Measurements from ENCODE around the gene GPR82. TPM values are rescaled to one million over a fixed set of nuclear protein-coding genes. Genes with fewer than 3 reads are reported as not detected.

The GPR82 gene
- total and polyA plus RNA-seq, 10 of the 15 experiments (the other 5 are each of a cell fraction or from before 2014, with no cell fraction given): 0.23 to 1.7 (median 0.56) TPM

GRCh38 chrX:41739871-41740270, 15.9 kb downstream of the GPR82 start (continued):
- no peak for TF ChIP-seq BCLAF1 (IDR thresholded peaks at IDR 0.05)
- no peak for TF ChIP-seq NR2C1 (IDR thresholded peaks at IDR 0.05)
- TF ChIP-seq NBN (IDR thresholded peaks at IDR 0.05): no peak

- H3K79me2 ChIP-seq (ENCODE audit: control insufficient read depth, insufficient read depth, low read length): no peaks in the 10 kb centered on the region
- no peaks in the 10 kb centered on the region for H3K9me3 ChIP-seq (replicated peaks; ENCODE audit: control insufficient read depth, insufficient read depth, low read length)
- intact Hi-C loops (cut with micrococcal nuclease; ENCODE audit: unreplicated experiment): no loop called here
- ChIA-PET SMC1A (ENCODE audit: uncharacterized antibody, unreplicated experiment) (interaction anchor here (1.5 kb wide), 1 partner anchor 8 kb away, joined by 3 read pairs; no protein-coding TSS in a partner anchor), POLR2A (no interaction called here), CTCF (interaction anchor here (0.7 to 0.9 kb wide), 2 partner anchors 31 to 466 kb away, joined by 3 read pairs; no protein-coding TSS in a partner anchor), RAD21 (ENCODE audit: unreplicated experiment) (interaction anchor here (0.9 kb wide), 1 partner anchor 9 kb away, joined by 3 read pairs; no protein-coding TSS in a partner anchor)
- WGBS (ENCODE audit: insufficient coverage, insufficient replicate concordance, low lambda C conversion rate, missing lambda C conversion rate): 19% methylated on average over 3 of the region's 3 CpGs
- no peaks in the 10 kb centered on the region for H3K27me3 ChIP-seq (replicated peaks in 1 of 2; ENCODE audit: control insufficient read depth in 2 of 2, insufficient read depth in 2 of 2, low read length in 1 of 2)
- in situ Hi-C loops (cut with MboI): loop anchor here (10.0 kb wide), 1 partner anchor 476 kb away; no protein-coding TSS in a partner anchor
- H3K27ac ChIP-seq (ENCODE audit: control insufficient read depth, insufficient read depth): no peak overlapping the region
- no peak for TF ChIP-seq NR2C1 (IDR thresholded peaks at IDR 0.05)
- no peak for TF ChIP-seq GABPA (IDR thresholded peaks at IDR 0.05; ENCODE audit: low read depth)
- no peak for TF ChIP-seq EGR1 (IDR thresholded peaks at IDR 0.05; ENCODE audit: borderline replicate concordance in 1 of 2, low read depth in 2 of 2, low read length in 2 of 2)
- TF ChIP-seq IKZF1 (conservative IDR thresholded peaks at IDR 0.05): no peak
- no peak for TF ChIP-seq MYB (IDR thresholded peaks at IDR 0.05; ENCODE audit: borderline replicate concordance, low read depth, low read length)
- TF ChIP-seq HDAC6 (IDR thresholded peaks at IDR 0.05; ENCODE audit: unreplicated experiment): no peak
- TF ChIP-seq CEBPZ (IDR thresholded peaks at IDR 0.05; ENCODE audit: low read depth, low read length): no peak
- no peak for TF ChIP-seq POLR2AphosphoS2 (IDR thresholded peaks at IDR 0.05; ENCODE audit: low read depth, low read length)
- TF ChIP-seq CREB1 (IDR thresholded peaks at IDR 0.05; ENCODE audit: low read depth): no peak
- no peak for TF ChIP-seq NR2C2 (IDR thresholded peaks at IDR 0.05; ENCODE audit: borderline replicate concordance, control insufficient read depth, insufficient read length, low read depth)
- no peak for TF ChIP-seq TCF3 (IDR thresholded peaks at IDR 0.05; ENCODE audit: borderline replicate concordance, insufficient read depth, low read depth, low read length)
- no peak for TF ChIP-seq FOXK2 (IDR thresholded peaks at IDR 0.05)
- H2AFZ ChIP-seq (ENCODE audit: control insufficient read depth, low read depth, low read length): no peak overlapping the region
- H4K20me1 ChIP-seq (ENCODE audit: control insufficient read depth, insufficient read depth): no peaks in the 10 kb centered on the region
- H3K4me3 ChIP-seq: no peak overlapping the region
- H3K9ac ChIP-seq (ENCODE audit: control insufficient read depth, insufficient read depth, low read length): no peak overlapping the region
- no peak overlapping the region for H3K4me2 ChIP-seq (ENCODE audit: control insufficient read depth, insufficient read depth)
- BruUV-seq (replicated peaks): no TSS peak
- FAIRE-seq (no peak), ATAC-seq (no peak), DNase-seq (ENCODE audit: low read depth, low spot score) (no peak)
- no peaks in the 10 kb centered on the region for H3K4me1 ChIP-seq (ENCODE audit: control insufficient read depth, insufficient read depth, low read length)
- no peaks in the 10 kb centered on the region for H3K36me3 ChIP-seq (ENCODE audit: control insufficient read depth in 2 of 2, insufficient read depth in 2 of 2, low read length in 1 of 2)
These were observed 26.7 kb downstream of the GPR82 start for GRCh38 chrX:41750716-41751115.

All from GM12878 (cell line).